H9 (cell line): ENCODE results near the gene ICAM2. TPM values are rescaled to one million over a fixed set of nuclear protein-coding genes. Genes with fewer than 3 reads are reported as not detected.

ENCODE experiments used
- DNase-seq: peaks from one replicate; pipeline ENCODE4 v3.0.0-alpha.2; 2017
- H2AFZ ChIP-seq: one replicate; pipeline ENCODE4 v1.6.1; 2013; ENCODE audit warnings: mild to moderate bottlenecking, low read length, control low read depth, moderate library complexity
- H2AK5ac ChIP-seq: 2 replicates; pipeline ENCODE4 v1.6.1; 2013; ENCODE audit warnings: low read length, control low read depth, mixed read lengths; ENCODE audit not compliant: insufficient read length
- H2BK120ac ChIP-seq: one replicate; pipeline ENCODE4 v1.6.1; 2013; ENCODE audit warnings: low read depth, mild to moderate bottlenecking, low read length, control low read depth, inconsistent platforms; ENCODE audit not compliant: poor library complexity, severe bottlenecking
- H2BK12ac ChIP-seq: 2 replicates; pipeline ENCODE4 v1.6.1; 2013; ENCODE audit warnings: low read length, control low read depth, mixed read lengths, low read depth; ENCODE audit not compliant: insufficient read length
- H2BK15ac ChIP-seq: 2 replicates; pipeline ENCODE4 v1.6.1; 2013; ENCODE audit warnings: low read depth, low read length, control low read depth
- H2BK20ac ChIP-seq: one replicate; pipeline ENCODE4 v1.6.1; 2013; ENCODE audit warnings: low read depth, mild to moderate bottlenecking, low read length, control low read depth, inconsistent platforms; ENCODE audit not compliant: poor library complexity, severe bottlenecking
- H2BK5ac ChIP-seq: 2 replicates; pipeline ENCODE4 v1.6.1; 2013; ENCODE audit warnings: low read length, control low read depth, mixed read lengths; ENCODE audit not compliant: insufficient read length
- H3K14ac ChIP-seq: 2 replicates; pipeline ENCODE4 v1.6.1; 2013; ENCODE audit warnings: low read length, control low read depth; ENCODE audit not compliant: insufficient read depth
- H3K18ac ChIP-seq: 2 replicates; pipeline ENCODE4 v1.6.1; 2013; ENCODE audit warnings: low read depth, mild to moderate bottlenecking, mixed read lengths, low read length, control low read depth; ENCODE audit not compliant: insufficient read length
- H3K23ac ChIP-seq: 2 replicates; pipeline ENCODE4 v1.6.1; 2013; ENCODE audit warnings: low read length, control low read depth, mixed read lengths, low read depth; ENCODE audit not compliant: insufficient read length
- H3K23me2 ChIP-seq: 2 replicates; pipeline ENCODE4 v1.6.1; 2013; ENCODE audit warnings: low read depth, mild to moderate bottlenecking, mixed read lengths, low read length, control low read depth; ENCODE audit not compliant: insufficient read length, poor library complexity, severe bottlenecking
- H3K27ac ChIP-seq: 2 replicates; pipeline ENCODE4 v1.5.1; 2013; ENCODE audit warnings: low read length, control low read depth, mixed read lengths, low read depth; ENCODE audit not compliant: insufficient read length
- H3K27me3 ChIP-seq: 2 replicates; pipeline ENCODE4 v1.6.1; 2013; ENCODE audit warnings: low read length, control low read depth, inconsistent platforms; ENCODE audit not compliant: insufficient read depth
- H3K4ac ChIP-seq: 2 replicates; pipeline ENCODE4 v1.6.1; 2013; ENCODE audit warnings: low read depth, mild to moderate bottlenecking, control low read depth, inconsistent platforms, low read length, moderate library complexity
- H3K4me1 ChIP-seq: 2 replicates; pipeline ENCODE4 v1.6.1; 2013; ENCODE audit warnings: low read length, control low read depth, inconsistent platforms; ENCODE audit not compliant: insufficient read depth
- H3K4me2 ChIP-seq: 2 replicates; pipeline ENCODE4 v1.6.1; 2013; ENCODE audit warnings: low read length, control low read depth, mixed read lengths; ENCODE audit not compliant: insufficient read length, insufficient read depth
- H3K56ac ChIP-seq: 2 replicates; pipeline ENCODE4 v1.6.1; 2013; ENCODE audit warnings: low read depth, mild to moderate bottlenecking, mixed read lengths, low read length, control low read depth; ENCODE audit not compliant: insufficient read length
- H3K79me1 ChIP-seq: 2 replicates; pipeline ENCODE4 v1.6.1; 2013; ENCODE audit warnings: low read depth, mild to moderate bottlenecking, moderate library complexity, low read length, control low read depth, inconsistent platforms; ENCODE audit not compliant: insufficient read depth, poor library complexity, severe bottlenecking
- H3K79me2 ChIP-seq: 2 replicates; pipeline ENCODE4 v1.6.1; 2013; ENCODE audit warnings: low read length, control low read depth, inconsistent platforms; ENCODE audit not compliant: insufficient read depth
- H3K9ac ChIP-seq: 2 replicates; pipeline ENCODE4 v1.6.1; 2013; ENCODE audit warnings: low read length, control low read depth, mixed read lengths; ENCODE audit not compliant: insufficient read length; ENCODE audit errors: extremely low read depth
- H3K9me3 ChIP-seq: one replicate; pipeline ENCODE4 v1.6.1; 2013; ENCODE audit warnings: low read depth, low read length, inconsistent platforms; ENCODE audit not compliant: control insufficient read depth
- H3T11ph ChIP-seq: one replicate; pipeline ENCODE4 v1.6.1; 2013; ENCODE audit warnings: mild to moderate bottlenecking, low read length, control low read depth, inconsistent platforms
- H4K20me1 ChIP-seq: one replicate; pipeline ENCODE4 v1.6.1; 2013; ENCODE audit not compliant: control insufficient read depth, insufficient read length, insufficient read depth
- H4K5ac ChIP-seq: 2 replicates; pipeline ENCODE4 v1.6.1; 2013; ENCODE audit warnings: low read depth, mild to moderate bottlenecking, mixed read lengths, low read length, control low read depth; ENCODE audit not compliant: insufficient read length
- H4K8ac ChIP-seq: replicated peaks from 2 replicates; pipeline ENCODE4 v1.6.1; 2013; ENCODE audit warnings: low read length, control low read depth, mixed read lengths, low read depth; ENCODE audit not compliant: insufficient read length
- H4K91ac ChIP-seq: 2 replicates; pipeline ENCODE4 v1.6.1; 2013; ENCODE audit warnings: low read depth, mild to moderate bottlenecking, moderate library complexity, mixed read lengths, low read length, control low read depth; ENCODE audit not compliant: insufficient read length
- H3K27ac Mint-ChIP-seq, 3 experiments: 2 replicates in 2 of 3; 3 replicates in 1 of 3; pipeline ENCODE4 v1.8.0; 2020 to 2021; ENCODE audit warnings: mixed read lengths in 3 of 3, mild to moderate bottlenecking in 1 of 3, moderate library complexity in 1 of 3
- H3K27me3 Mint-ChIP-seq: 2 replicates; pipeline ENCODE4 v1.8.0; 2021; ENCODE audit warnings: low read depth, mild to moderate bottlenecking, moderate library complexity, mixed read lengths
- H3K36me3 Mint-ChIP-seq, 3 experiments: 2 replicates in 2 of 3; 3 replicates in 1 of 3; pipeline ENCODE4 v1.8.0; 2020 to 2021; ENCODE audit warnings: low read depth in 3 of 3, mixed read lengths in 3 of 3; ENCODE audit not compliant: insufficient read depth in 1 of 3
- H3K4me1 Mint-ChIP-seq, 2 experiments: 2 replicates each; pipeline ENCODE4 v1.8.0; 2020; ENCODE audit warnings: mixed read lengths in 2 of 2
- H3K4me3 Mint-ChIP-seq, 2 experiments: 2 replicates in 1 of 2; 3 replicates in 1 of 2; pipeline ENCODE4 v1.8.0; 2020 to 2021; ENCODE audit warnings: mild to moderate bottlenecking in 2 of 2, mixed read lengths in 2 of 2, moderate library complexity in 1 of 2
- H3K9me3 Mint-ChIP-seq, 2 experiments: 2 replicates in 1 of 2; 3 replicates in 1 of 2; pipeline ENCODE4 v1.8.0; 2020; ENCODE audit warnings: mild to moderate bottlenecking in 2 of 2, mixed read lengths in 2 of 2, moderate library complexity in 1 of 2
- CTCF ChIP-seq: fragments of 200-600 bp; sonication (generic); conservative IDR thresholded peaks from 3 replicates; pipeline ENCODE4 v1.8.0; 2021; ENCODE audit warnings: antibody characterized with exemption, mild to moderate bottlenecking
- WGBS: extraction: QIAGEN DNeasy Blood & Tissue Kit; methylation state at CpG from one replicate; pipeline ENCODE4 v1.1.7; 2013; ENCODE audit warnings: missing lambda C conversion rate, low lambda C conversion rate, mixed read lengths; ENCODE audit not compliant: insufficient read length; ENCODE audit errors: extremely low coverage; 5-methylcytosine and 5-hydroxymethylcytosine counted together
- total RNA-seq: library from RNA; stranded (reverse); gene quantifications from 2 replicates; pipeline ENCODE4 v1.2.1, GENCODE V29; 2021

The ICAM2 gene
- total RNA-seq, 1 experiment from 2014 or later, result 0.28 TPM

- no peak overlapping the region for H3T11ph ChIP-seq
- no peaks in the 10 kb centered on the region for H3K27me3 ChIP-seq
- no peaks in the 10 kb centered on the region for H3K79me1 ChIP-seq
- H3K4me1 ChIP-seq, result no peaks in the 10 kb centered on the region
- no peaks in the 10 kb centered on the region for H4K20me1 ChIP-seq
- WGBS, result no CpG with 5 or more reads among the region's 7 CpGs
- H3K18ac ChIP-seq, result no peak overlapping the region
- H4K8ac ChIP-seq, result no peak overlapping the region
- H3K27ac Mint-ChIP-seq, result peak overlapping the region in 2 of 3 experiments; percentile 49 to 92; a peak in 2 of 7 replicates
- H3K79me2 ChIP-seq, result no peaks in the 10 kb centered on the region
- peak; percentile 68 for DNase-seq
- H3K36me3 Mint-ChIP-seq, result peaks cover 2 to 8% (median 4%) of the 10 kb centered on the region in 3 experiments; a peak in 3 of 7 replicates
- no peak overlapping the region for H3K23ac ChIP-seq
- no peak overlapping the region for H2BK12ac ChIP-seq
- peak overlapping the region; percentile 80 for H3K4me2 ChIP-seq
- H3K4ac ChIP-seq, result no peak overlapping the region
- no peak overlapping the region for H3K56ac ChIP-seq
- peaks cover 21 to 26% of the 10 kb centered on the region in 2 experiments for H3K4me1 Mint-ChIP-seq
- no peak overlapping the region for H4K5ac ChIP-seq
- no peak overlapping the region for H2AK5ac ChIP-seq
- TF ChIP-seq CTCF, result no peak
- H2BK15ac ChIP-seq, result no peak overlapping the region
- no peak overlapping the region for H2AFZ ChIP-seq
- no peak overlapping the region for H2BK120ac ChIP-seq
- H3K9me3 Mint-ChIP-seq, result no peaks in the 10 kb centered on the region; a peak in 1 of 5 replicates
- H3K23me2 ChIP-seq, result peaks cover 7% of the 10 kb centered on the region
- no peak overlapping the region for H3K27ac ChIP-seq
- peak overlapping the region; percentile 73 to 82 for H3K4me3 Mint-ChIP-seq
- no peaks in the 10 kb centered on the region for H3K9me3 ChIP-seq
- no peak overlapping the region for H4K91ac ChIP-seq
- no peak overlapping the region for H3K14ac ChIP-seq
- H2BK20ac ChIP-seq, result no peak overlapping the region
- no peak overlapping the region for H3K9ac ChIP-seq
- H2BK5ac ChIP-seq, result no peak overlapping the region
- peaks cover 4% of the 10 kb centered on the region for H3K27me3 Mint-ChIP-seq
Observed at GRCh38 chr17:63960430-63960829, 60.0 kb downstream of the ICAM2 start.
